MV-4-11 (cell line): ENCODE data around the gene B4GALNT3.
A peak's percentile ranks its signal among the peaks of the same experiment; 100 is the strongest.
"Not testable (repeated sequence)": the region's sequence is repeated elsewhere in the genome, so short reads cannot be mapped to it uniquely, and the experiment has no call there.

ENCODE experiments used
- DNase-seq: peaks from one replicate; lab custom pipeline; 2025; lab: John Stamatoyannopoulos, UW

Gene B4GALNT3

GRCh38 chr12:459430-460258 is at the start of gene B4GALNT3:
B4GALNT3 (plus strand) TSS chr12:459939; CDS start chr12:460377, 438 bp downstream.
- DNase-seq, result peak; percentile 3

GRCh38 chr12:414859-415258 is 44.9 kb upstream of the B4GALNT3 start:
- no peak for DNase-seq

- no peak for DNase-seq
Observed at GRCh38 chr12:418432-418831, 41.3 kb upstream of the B4GALNT3 start.

- DNase-seq, result no peak
Observed at GRCh38 chr12:422526-422925, 37.2 kb upstream of the B4GALNT3 start.

GRCh38 chr12:435737-436136 is 24.0 kb upstream of the B4GALNT3 start:
- DNase-seq, result not testable (repeated sequence)

- peak; percentile 21 for DNase-seq
Observed at GRCh38 chr12:442235-442884, 17.4 kb upstream of the B4GALNT3 start.

GRCh38 chr12:447141-447540 is 12.6 kb upstream of the B4GALNT3 start:
- DNase-seq, result no peak

- DNase-seq, result no peak
Observed at GRCh38 chr12:449203-449602, 10.5 kb upstream of the B4GALNT3 start.

GRCh38 chr12:450438-450837 is 9.3 kb upstream of the B4GALNT3 start:
- no peak for DNase-seq

- no peak for DNase-seq
Observed at GRCh38 chr12:452667-453210, 7.0 kb upstream of the B4GALNT3 start.

- DNase-seq, result no peak
Observed at GRCh38 chr12:454833-455232, 4.9 kb upstream of the B4GALNT3 start.

- no peak for DNase-seq
Observed at GRCh38 chr12:455821-456220, 3.9 kb upstream of the B4GALNT3 start.

- peak; percentile 77 for DNase-seq
Observed at GRCh38 chr12:457676-458075, 2.1 kb upstream of the B4GALNT3 start.

GRCh38 chr12:459050-459429 is 699 bp upstream of the B4GALNT3 start:
- no peak for DNase-seq

GRCh38 chr12:460261-461230 is 807 bp downstream of the B4GALNT3 start:
- no peak for DNase-seq

GRCh38 chr12:461425-461824 is 1.7 kb downstream of the B4GALNT3 start:
- no peak for DNase-seq

- no peak for DNase-seq
Observed at GRCh38 chr12:462936-463705, 3.4 kb downstream of the B4GALNT3 start.

GRCh38 chr12:464484-465267 is 4.9 kb downstream of the B4GALNT3 start:
- no peak for DNase-seq

- no peak for DNase-seq
Observed at GRCh38 chr12:466039-466438, 6.3 kb downstream of the B4GALNT3 start.

- no peak for DNase-seq
Observed at GRCh38 chr12:466762-467161, 7.0 kb downstream of the B4GALNT3 start.
